NCI-H226 (cell line): Measurements from ENCODE around the gene TMOD3.
A peak's percentile ranks its signal among the peaks of the same experiment; 100 is the strongest.

Experiments
- DNase-seq: peaks from one replicate; pipeline ENCODE4 v3.0.0-alpha.2; 2015

The TMOD3 gene

DNA sequence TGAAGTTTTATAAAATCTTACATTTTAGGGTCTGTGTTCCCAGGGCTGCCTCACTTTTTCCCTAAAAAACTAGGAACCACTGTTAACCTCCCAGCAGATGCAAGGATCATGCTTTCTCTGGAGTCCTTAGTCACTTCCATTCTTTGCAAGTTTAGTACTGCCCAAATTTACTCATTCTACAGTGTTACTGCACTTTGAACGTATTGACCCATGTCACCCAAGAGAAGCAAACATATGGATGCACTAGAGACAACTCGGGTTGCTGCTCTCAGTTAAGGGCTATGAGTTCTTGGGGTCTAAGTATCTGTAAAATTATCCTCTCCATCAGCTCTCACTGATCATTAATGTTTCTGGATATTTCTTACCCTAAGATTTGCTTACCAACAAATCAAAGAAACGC is 83.1 kb downstream of the TMOD3 start:
- DNase-seq: no peak

DNA sequence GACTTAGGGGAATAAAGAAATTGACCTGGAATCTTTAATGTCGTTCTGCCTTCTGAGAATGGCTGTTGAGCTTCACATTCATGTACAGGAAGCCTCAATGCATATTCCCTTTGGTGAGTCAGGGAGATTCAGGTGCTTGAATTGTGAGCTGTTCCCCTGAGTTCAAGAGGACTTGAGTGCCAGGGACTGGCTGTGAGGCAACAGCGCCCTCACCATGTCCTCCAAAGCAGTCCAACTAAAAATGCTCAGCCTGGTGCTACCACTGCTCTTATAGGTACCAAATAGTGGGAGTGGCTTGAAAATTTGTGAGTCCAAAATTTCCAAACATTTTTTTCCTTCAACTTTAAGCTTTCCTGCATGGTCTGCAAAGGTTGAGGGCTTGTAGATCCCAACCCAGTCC is 88.0 kb downstream of the TMOD3 start:
- DNase-seq: peak; percentile 61

DNA sequence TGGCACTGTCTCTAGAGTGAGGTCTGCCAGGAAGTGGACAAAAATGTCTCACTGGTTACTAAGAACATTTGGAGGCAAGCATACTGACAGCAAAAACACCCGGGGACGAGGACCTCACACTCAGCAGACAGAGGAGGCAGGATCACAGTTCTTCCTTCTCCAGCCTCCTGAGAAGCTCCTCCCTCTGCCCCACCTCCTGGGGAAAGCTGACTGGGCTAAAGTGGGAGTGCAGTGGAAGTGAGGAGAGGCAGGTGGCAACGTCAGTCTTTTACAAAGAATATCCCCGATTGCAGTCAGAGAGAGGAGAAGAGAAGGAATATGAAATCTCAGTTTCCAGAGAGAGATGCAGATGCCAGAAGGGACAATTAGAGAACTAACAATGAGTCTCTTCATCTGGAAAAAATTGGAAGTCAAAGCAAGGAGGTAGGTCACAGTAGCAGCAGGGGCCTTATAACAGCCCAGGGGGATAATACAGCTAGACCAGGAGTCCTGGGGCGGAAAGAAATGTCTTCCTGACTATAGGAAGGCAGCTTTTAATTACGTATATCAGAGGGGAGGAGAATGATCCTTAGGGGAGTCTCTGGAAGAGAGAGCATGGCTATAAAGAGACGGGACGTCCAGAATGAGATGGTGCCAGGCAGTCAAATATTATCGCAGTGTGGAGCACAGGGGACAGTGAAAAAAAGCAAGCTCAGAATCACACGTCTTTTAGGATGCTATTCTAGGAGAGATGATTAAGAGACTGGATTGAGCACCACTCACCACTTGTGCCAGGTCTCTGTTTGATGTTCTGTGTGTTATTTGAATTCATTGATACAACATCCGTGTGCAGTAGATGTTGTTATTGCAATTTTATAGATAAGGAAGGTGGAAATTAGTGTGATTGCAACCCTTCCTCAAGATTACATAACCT is 95.0 kb downstream of the TMOD3 start:
- no peak for DNase-seq

DNA sequence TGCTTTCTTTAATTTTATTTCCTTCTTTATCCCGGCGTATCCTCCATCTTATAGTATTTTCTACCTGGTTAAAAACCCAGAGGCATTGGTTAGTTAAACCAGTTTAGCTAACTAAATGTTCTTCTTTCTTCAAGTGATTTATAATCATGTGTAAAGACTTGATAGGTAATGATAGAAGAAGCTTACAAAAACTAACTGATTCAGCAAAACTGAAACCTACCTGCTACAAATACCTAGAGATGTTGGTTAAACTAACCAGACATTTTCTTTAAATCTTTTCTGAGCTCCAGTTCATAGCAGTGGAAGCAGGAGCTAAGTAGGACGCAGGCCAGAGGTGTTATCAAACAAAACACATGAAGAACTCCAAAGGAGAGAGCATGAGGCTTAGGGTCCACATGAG is 97.4 kb downstream of the TMOD3 start:
- no peak for DNase-seq

DNA sequence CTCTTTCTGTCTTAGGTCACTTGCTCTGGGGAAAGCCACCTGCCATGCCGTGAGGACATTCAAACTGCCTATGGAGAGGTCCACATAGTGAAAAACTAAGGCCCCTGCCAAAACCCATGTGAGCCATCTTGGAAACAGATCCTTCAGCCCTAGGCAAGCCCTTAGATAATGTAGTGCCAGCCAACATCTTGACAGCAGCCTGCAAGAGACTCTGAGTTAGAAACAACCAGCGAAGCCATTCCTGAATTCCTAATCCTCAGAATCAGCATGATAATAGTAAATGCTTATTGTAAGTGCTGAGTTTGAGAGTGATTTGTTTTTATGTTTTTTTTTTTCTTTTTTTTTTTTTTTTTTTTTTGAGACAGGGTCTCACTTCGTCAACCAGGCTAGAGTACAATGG is 101.6 kb downstream of the TMOD3 start:
- no peak for DNase-seq

DNA sequence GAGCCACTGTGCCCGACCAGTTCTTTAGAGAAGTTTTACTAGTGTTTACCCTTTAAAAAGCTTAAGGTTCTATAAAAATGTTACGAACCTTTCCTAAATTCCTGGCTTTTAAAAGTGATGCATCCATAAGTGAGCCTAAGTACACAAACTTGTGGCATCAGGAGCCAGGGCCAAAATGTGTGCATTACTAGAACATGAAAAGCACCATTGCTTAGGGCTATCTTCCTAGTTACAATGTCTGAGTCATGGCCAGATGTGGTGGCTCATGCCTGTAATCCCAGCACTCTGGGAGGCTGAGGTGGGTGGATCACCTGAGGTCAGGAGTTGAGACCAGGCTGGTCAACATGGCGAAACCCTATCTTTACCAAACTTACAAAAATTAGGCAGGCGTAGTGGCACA is 102.2 kb downstream of the TMOD3 start:
- no peak for DNase-seq

DNA sequence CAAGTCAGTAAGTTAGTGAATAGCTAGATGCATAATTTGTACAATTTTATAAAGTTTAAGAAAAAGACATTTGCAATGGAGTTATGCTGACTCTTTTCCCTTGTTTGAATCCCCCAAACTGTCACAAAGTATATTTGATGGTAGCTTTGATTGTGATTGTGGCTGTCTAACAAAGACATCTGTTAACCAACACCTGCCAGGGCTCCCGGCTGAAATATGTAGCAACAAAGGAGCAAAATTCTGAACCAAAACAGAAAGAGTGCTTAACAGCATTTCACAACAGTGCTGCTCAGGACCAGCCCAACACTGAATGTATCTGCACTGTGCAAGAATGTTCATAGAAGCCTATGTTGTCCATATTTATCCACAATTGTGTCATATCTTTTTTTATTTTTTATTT is 102.7 kb downstream of the TMOD3 start:
- DNase-seq: no peak

DNA sequence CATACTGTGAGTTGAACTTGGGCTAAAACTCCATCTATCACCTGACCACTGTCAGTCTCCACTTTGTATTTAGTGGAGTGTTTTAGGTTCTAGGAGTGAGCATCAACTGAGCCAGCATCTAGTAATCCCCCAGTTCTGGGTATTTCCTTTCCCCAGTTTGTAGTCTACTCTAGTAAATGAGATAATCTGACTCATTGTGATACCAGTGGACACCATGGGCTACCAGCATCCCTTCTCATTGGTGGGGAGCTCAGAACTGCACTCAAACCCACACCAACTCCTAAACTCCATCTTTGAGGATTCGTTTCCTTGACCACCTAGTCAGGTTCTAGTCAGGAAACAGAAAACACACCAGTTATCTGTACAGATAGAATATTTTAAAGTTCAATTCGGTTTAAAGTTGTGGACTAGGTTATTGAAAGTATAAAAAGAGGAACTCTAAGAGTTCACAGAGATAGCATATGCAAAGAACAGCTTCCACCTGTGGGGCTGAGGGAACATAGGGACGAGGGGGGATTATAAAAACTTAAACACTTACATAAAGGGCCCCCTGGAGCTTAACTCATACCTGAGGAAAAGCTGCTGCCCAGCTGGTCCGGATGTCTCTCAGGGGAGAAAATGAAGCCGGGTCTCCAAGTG is 106.1 kb downstream of the TMOD3 start:
- peak; percentile 19 for DNase-seq

DNA sequence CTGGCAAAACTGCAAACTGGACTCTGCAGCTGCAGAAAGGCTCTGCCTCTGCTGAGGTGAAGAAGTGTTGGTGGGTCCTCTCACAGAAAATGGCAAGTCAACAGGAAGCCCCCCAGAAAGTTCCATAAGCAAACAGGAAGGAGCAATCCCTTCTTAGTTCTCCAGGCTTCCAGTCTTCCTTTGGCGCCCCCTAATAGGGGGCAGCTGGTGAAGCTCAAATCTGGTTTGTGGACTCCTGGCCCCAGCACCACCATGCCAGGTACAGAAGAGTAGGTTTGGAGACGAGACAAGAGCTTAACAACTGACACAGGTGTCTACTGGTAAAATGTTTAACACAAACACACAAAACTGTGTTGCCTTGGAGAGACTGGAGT is 106.6 kb downstream of the TMOD3 start:
- DNase-seq: no peak

DNA sequence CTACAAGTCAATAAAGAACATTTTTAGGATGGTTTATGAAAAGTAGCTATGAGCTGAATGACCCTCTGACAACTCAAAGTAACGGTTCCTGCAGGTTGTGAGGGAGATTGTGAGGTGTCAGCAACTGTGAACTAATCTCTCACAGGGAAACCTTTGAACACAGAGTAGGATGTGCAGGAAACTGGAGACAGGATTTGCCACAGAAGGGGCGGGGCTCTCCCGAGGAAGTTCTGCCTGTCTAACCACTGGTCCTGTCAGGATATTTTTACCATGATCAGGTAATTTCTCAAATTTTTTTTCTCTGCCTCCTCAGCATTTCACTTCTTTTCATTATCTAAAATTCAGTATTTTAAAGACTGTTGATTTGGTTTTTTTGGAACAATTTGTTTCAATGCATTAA is 108.8 kb downstream of the TMOD3 start:
- peak; percentile 38 for DNase-seq

DNA sequence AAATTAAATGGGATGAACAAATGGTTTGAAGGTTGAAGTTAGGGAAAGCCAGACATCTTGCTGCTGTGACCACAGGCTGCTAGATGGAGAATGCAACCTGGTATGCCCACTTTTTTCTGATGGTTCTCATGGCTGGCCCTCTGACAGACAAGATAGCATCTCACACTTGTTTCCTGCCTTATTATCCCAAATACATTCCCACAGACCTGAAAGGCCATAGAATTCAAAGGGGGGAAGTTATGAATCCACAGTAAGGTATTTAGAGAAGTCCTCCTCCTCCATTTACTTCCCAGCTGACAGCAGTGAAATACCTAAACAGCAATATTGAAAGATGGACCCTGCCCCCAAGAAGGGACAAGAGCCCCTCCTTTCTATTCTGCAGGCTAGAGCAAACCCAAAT is 109.8 kb downstream of the TMOD3 start:
- DNase-seq: peak; percentile 64

DNA sequence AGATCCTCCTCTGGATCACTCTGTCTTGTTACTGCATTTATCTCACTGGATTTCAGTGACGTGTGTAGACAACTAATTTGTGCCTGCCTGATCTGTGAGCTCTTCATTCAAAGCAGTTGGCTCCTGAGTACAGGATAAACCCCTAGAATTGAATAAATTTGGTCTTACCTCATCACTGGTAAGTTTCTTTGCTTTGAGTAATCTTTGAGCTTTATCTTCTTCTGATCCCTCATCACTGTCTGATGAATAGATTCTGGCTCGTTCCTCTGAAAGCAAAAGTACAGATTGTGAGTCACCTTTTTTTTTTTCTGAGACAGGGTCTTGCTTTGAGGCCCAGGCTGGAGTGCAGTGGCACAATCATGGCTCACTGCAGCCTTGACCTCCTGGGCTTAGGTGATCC is 117.7 kb downstream of the TMOD3 start:
- no peak for DNase-seq

DNA sequence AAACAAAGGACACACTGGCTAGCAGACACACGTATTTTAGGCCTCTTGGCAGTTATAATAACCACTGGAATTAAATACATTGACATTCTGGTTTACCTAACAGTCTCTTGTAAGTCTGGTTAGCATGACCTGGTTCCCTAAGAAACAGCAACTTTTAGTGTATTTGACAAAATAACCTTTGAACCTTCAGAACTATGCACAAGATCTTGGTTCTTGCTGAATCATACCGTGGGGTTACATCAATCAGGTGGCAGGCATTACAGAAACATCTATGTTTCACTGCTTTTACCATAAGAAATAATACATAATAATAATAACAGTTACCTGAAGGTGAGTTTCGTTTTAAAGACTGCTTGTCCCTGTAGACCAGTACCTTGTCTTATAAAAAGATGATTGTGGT is 123.4 kb downstream of the TMOD3 start:
- no peak for DNase-seq

DNA sequence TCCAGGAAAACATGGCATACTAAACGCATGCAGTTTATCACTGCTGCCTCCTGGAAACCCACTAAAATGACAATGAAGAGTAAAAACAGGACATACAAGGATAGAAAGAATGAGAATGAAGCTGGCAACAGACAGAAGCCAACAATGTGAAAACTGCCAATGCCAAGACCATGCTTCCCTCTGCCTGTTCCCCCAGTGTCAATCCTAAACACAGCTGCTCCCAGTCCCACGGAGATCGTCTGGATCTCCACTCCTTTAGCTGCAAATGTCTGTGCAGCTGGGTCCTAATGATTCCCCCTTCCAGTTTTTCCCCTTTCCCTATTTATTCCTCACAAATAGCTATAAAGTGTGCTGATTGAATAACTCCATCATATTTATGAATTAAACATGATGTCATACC is 126.1 kb downstream of the TMOD3 start:
- DNase-seq: no peak
